GM19193 (cell line): ENCODE data around the gene DOP1A.

Experiments
- POLR2A ChIP-seq: IDR thresholded peaks from 4 replicates; pipeline ENCODE4 v1.6.1; 2011; ENCODE audit not compliant: insufficient read depth, insufficient read length; ENCODE audit errors: extremely low read depth

The DOP1A gene

GRCh38 chr6:83192871-83193746, 125.6 kb downstream of the DOP1A start, which contains the start of the genes PGM3 and RWDD2A:
PGM3 (minus strand) TSS chr6:83193265; CDS start chr6:83191012, 2,253 bp downstream.
RWDD2A (plus strand) TSS chr6:83193357; CDS start chr6:83194452, 1,095 bp downstream.
- TF ChIP-seq POLR2A = peak; percentile 81

- TF ChIP-seq POLR2A = no peak
These were observed 126.5 kb downstream of the DOP1A start for GRCh38 chr6:83193747-83194566.

- TF ChIP-seq POLR2A = no peak
These were observed 131.2 kb downstream of the DOP1A start for GRCh38 chr6:83198486-83199172.

GRCh38 chr6:83199173-83199862, 131.8 kb downstream of the DOP1A start:
- TF ChIP-seq POLR2A = no peak

GRCh38 chr6:83199863-83200225, 132.4 kb downstream of the DOP1A start:
- no peak for TF ChIP-seq POLR2A

GRCh38 chr6:83202031-83202430, 134.6 kb downstream of the DOP1A start:
- TF ChIP-seq POLR2A = no peak

GRCh38 chr6:83215131-83216047, 147.9 kb downstream of the DOP1A start:
- TF ChIP-seq POLR2A = no peak

GRCh38 chr6:83216806-83217205, 149.3 kb downstream of the DOP1A start:
- no peak for TF ChIP-seq POLR2A
